ENCODE measurements around the gene FOXE3.

Gene FOXE3

GRCh38 chr1:47415728-47416318 is at the start of gene FOXE3:
FOXE3 (plus strand) TSS chr1:47416285; CDS start chr1:47416316, 31 bp downstream.
- no peak for DNase-seq (ENCODE audit: low spot score)

GRCh38 chr1:47367651-47368050 is 48.4 kb upstream of the FOXE3 start:
- DNase-seq (ENCODE audit: low spot score), result no peak

- no peak for DNase-seq (ENCODE audit: low spot score)
Observed at GRCh38 chr1:47371016-47371517, 45.0 kb upstream of the FOXE3 start.

GRCh38 chr1:47374501-47374900 is 41.6 kb upstream of the FOXE3 start:
- DNase-seq (ENCODE audit: low spot score), result no peak

- no peak for DNase-seq (ENCODE audit: low spot score)
Observed at GRCh38 chr1:47378147-47378546, 37.9 kb upstream of the FOXE3 start.

- no peak for DNase-seq (ENCODE audit: low spot score)
Observed at GRCh38 chr1:47380699-47381098, 35.4 kb upstream of the FOXE3 start.

- DNase-seq (ENCODE audit: low spot score), result no peak
Observed at GRCh38 chr1:47382399-47382983, 33.6 kb upstream of the FOXE3 start.

- DNase-seq (ENCODE audit: low spot score), result no peak
Observed at GRCh38 chr1:47384083-47384482, 32.0 kb upstream of the FOXE3 start.

GRCh38 chr1:47385020-47385419 is 31.1 kb upstream of the FOXE3 start:
- DNase-seq (ENCODE audit: low spot score), result no peak

GRCh38 chr1:47386268-47386667 is 29.8 kb upstream of the FOXE3 start:
- DNase-seq (ENCODE audit: low spot score), result no peak

- no peak for DNase-seq (ENCODE audit: low spot score)
Observed at GRCh38 chr1:47388030-47388890, 27.8 kb upstream of the FOXE3 start.

- peak; percentile 77 for DNase-seq (ENCODE audit: low spot score)
Observed at GRCh38 chr1:47388891-47389238, 27.2 kb upstream of the FOXE3 start.

GRCh38 chr1:47389731-47390130 is 26.4 kb upstream of the FOXE3 start:
- no peak for DNase-seq (ENCODE audit: low spot score)

- DNase-seq (ENCODE audit: low spot score), result no peak
Observed at GRCh38 chr1:47390843-47391242, 25.2 kb upstream of the FOXE3 start.

GRCh38 chr1:47393141-47393540 is 22.9 kb upstream of the FOXE3 start:
- DNase-seq (ENCODE audit: low spot score), result no peak

GRCh38 chr1:47395433-47395832 is 20.7 kb upstream of the FOXE3 start:
- DNase-seq (ENCODE audit: low spot score), result no peak

- DNase-seq (ENCODE audit: low spot score), result no peak
Observed at GRCh38 chr1:47396671-47397196, 19.4 kb upstream of the FOXE3 start.

GRCh38 chr1:47399138-47399845 is 16.8 kb upstream of the FOXE3 start:
- no peak for DNase-seq (ENCODE audit: low spot score)

- no peak for DNase-seq (ENCODE audit: low spot score)
Observed at GRCh38 chr1:47399846-47400155, 16.3 kb upstream of the FOXE3 start.

- DNase-seq (ENCODE audit: low spot score), result no peak
Observed at GRCh38 chr1:47401761-47402160, 14.3 kb upstream of the FOXE3 start.

- no peak for DNase-seq (ENCODE audit: low spot score)
Observed at GRCh38 chr1:47402591-47402990, 13.5 kb upstream of the FOXE3 start.

- no peak for DNase-seq (ENCODE audit: low spot score)
Observed at GRCh38 chr1:47403321-47403910, 12.7 kb upstream of the FOXE3 start.
